IMR-90 (cell line): ENCODE data around the gene MECR. TPM values are rescaled to one million over a fixed set of nuclear protein-coding genes. Genes with fewer than 3 reads are reported as not detected.

Experiments
- ATAC-seq: fragments of 200-7000 bp; cut with Tn5 transposase; 2 replicates; pipeline ENCODE4 v1.9.1; 2020; ENCODE audit warnings: low read depth, mild to moderate bottlenecking, moderate library complexity
- BruUV-seq: library from RNA; stranded (reverse); fragments of 400-500 nt; replicated peaks from 2 replicates; lab custom pipeline; 2021; lab: Mats Ljungman, UMichigan
- CTCF ChIA-PET: fragments of 300-600 bp; formaldehyde crosslinking; extraction: SDS; loops from one replicate; lab custom pipeline; 2021; ENCODE audit warnings: antibody characterized with exemption; lab: Yijun Ruan, JAX
- POLR2A ChIA-PET: fragments of 300-600 bp; sonication (Branson Sonifier 250); formaldehyde crosslinking; loops from one replicate; lab custom pipeline; 2022; ENCODE audit warnings: antibody characterized with exemption; ENCODE audit not compliant: unreplicated experiment; lab: Charles Lee
- DNase-seq: peaks from one replicate; pipeline ENCODE4 v3.0.0; 2013
- H2AFZ ChIP-seq: replicated peaks from 2 replicates; pipeline ENCODE3; 2013; ENCODE audit warnings: low read length, mild to moderate bottlenecking; ENCODE audit not compliant: poor library complexity
- H2AK5ac ChIP-seq: 2 replicates; pipeline ENCODE4 v1.6.1; 2013; ENCODE audit warnings: low read depth, low read length, inconsistent platforms
- H2AK9ac ChIP-seq: replicated peaks from 2 replicates; pipeline ENCODE3; 2013; ENCODE audit warnings: mild to moderate bottlenecking, low read depth, low read length, moderate library complexity; ENCODE audit not compliant: poor library complexity
- H2BK120ac ChIP-seq: 2 replicates; pipeline ENCODE4 v1.6.1; 2013; ENCODE audit warnings: low read depth, low read length, inconsistent platforms
- H2BK15ac ChIP-seq: 3 replicates; pipeline ENCODE4 v1.6.1; 2013; ENCODE audit warnings: low read depth, low read length, inconsistent platforms
- H2BK20ac ChIP-seq: 2 replicates; pipeline ENCODE4 v1.6.1; 2013; ENCODE audit warnings: low read depth, mild to moderate bottlenecking, inconsistent platforms, low read length, moderate library complexity
- H2BK5ac ChIP-seq: 2 replicates; pipeline ENCODE4 v1.6.1; 2013; ENCODE audit warnings: mild to moderate bottlenecking, low read depth, low read length, inconsistent platforms; ENCODE audit not compliant: poor library complexity, severe bottlenecking
- H3K14ac ChIP-seq: replicated peaks from 2 replicates; pipeline ENCODE4 v1.6.1; 2013; ENCODE audit warnings: low read depth, low read length, inconsistent platforms
- H3K18ac ChIP-seq: 2 replicates; pipeline ENCODE4 v1.6.1; 2013; ENCODE audit warnings: low read depth, low read length, control low read depth
- H3K23ac ChIP-seq: 2 replicates; pipeline ENCODE4 v1.6.1; 2013; ENCODE audit warnings: low read depth, low read length, inconsistent platforms
- H3K27ac ChIP-seq: 2 replicates; pipeline ENCODE4 v1.5.1; 2013; ENCODE audit warnings: mild to moderate bottlenecking, control low read depth, low read length; ENCODE audit not compliant: insufficient read depth
- H3K27me3 ChIP-seq: 2 replicates; pipeline ENCODE4 v1.6.1; 2013; ENCODE audit warnings: low read length; ENCODE audit not compliant: control insufficient read depth, insufficient read depth
- H3K36me3 ChIP-seq: 2 replicates; pipeline ENCODE4 v1.6.1; 2013; ENCODE audit warnings: low read length, mixed read lengths; ENCODE audit not compliant: control insufficient read depth, insufficient read depth
- H3K4ac ChIP-seq: 2 replicates; pipeline ENCODE4 v1.6.1; 2013; ENCODE audit warnings: low read depth, low read length, inconsistent platforms
- H3K4me1 ChIP-seq: 2 replicates; pipeline ENCODE4 v1.6.1; 2013; ENCODE audit warnings: low read length, mixed read lengths; ENCODE audit not compliant: control insufficient read depth, insufficient read depth
- H3K4me2 ChIP-seq: 2 replicates; pipeline ENCODE4 v1.6.1; 2013; ENCODE audit warnings: low read depth, mild to moderate bottlenecking, control low read depth, low read length, moderate library complexity
- H3K4me3 ChIP-seq: 2 replicates; pipeline ENCODE4 v1.5.1; 2013; ENCODE audit warnings: low read depth, mild to moderate bottlenecking, control low read depth, low read length, moderate library complexity; ENCODE audit not compliant: insufficient read depth
- H3K56ac ChIP-seq: 2 replicates; pipeline ENCODE4 v1.6.1; 2013; ENCODE audit warnings: low read length, inconsistent platforms; ENCODE audit not compliant: insufficient read depth; ENCODE audit errors: extremely low read depth
- H3K79me1 ChIP-seq, 2 experiments: 2 replicates each; pipeline ENCODE4 v1.6.1; 2013; ENCODE audit warnings: low read length in 2 of 2, inconsistent platforms in 1 of 2, low read depth in 1 of 2
- H3K9ac ChIP-seq: 2 replicates; pipeline ENCODE4 v1.6.1; 2013; ENCODE audit warnings: low read depth, low read length, control low read depth
- H3K9me1 ChIP-seq: 2 replicates; pipeline ENCODE4 v1.6.1; 2013; ENCODE audit warnings: low read length, inconsistent platforms; ENCODE audit not compliant: insufficient read depth
- H3K9me3 ChIP-seq: 2 replicates; pipeline ENCODE4 v1.6.1; 2013; ENCODE audit warnings: low read length; ENCODE audit not compliant: control insufficient read depth, insufficient read depth
- H4K20me1 ChIP-seq: 2 replicates; pipeline ENCODE4 v1.6.1; 2013; ENCODE audit warnings: low read length, inconsistent platforms; ENCODE audit not compliant: insufficient read depth
- H4K5ac ChIP-seq: 2 replicates; pipeline ENCODE4 v1.6.1; 2013; ENCODE audit warnings: mild to moderate bottlenecking, low read depth, low read length, control low read depth
- H4K8ac ChIP-seq, 2 experiments: 2 replicates each; pipeline ENCODE4 v1.6.1; 2013; ENCODE audit warnings: low read depth in 2 of 2, low read length in 2 of 2, control low read depth in 1 of 2, inconsistent platforms in 1 of 2
- H4K91ac ChIP-seq: 2 replicates; pipeline ENCODE4 v1.6.1; 2013; ENCODE audit warnings: low read depth, low read length, inconsistent platforms; ENCODE audit not compliant: insufficient read depth
- BHLHE40 ChIP-seq: fragments of 150-350 bp; IDR thresholded peaks from 2 replicates; pipeline ENCODE4 v1.6.1; 2016; ENCODE audit warnings: mild to moderate bottlenecking, low read depth, low read length
- CEBPB ChIP-seq: IDR thresholded peaks from 2 replicates; pipeline ENCODE4 v1.6.1; 2012; ENCODE audit warnings: low read depth, low read length, improper control_type of control experiment
- CHD1 ChIP-seq: IDR thresholded peaks from 2 replicates; pipeline ENCODE4 v1.6.1; 2012; ENCODE audit warnings: low read depth, low read length, improper control_type of control experiment
- MXI1 ChIP-seq: IDR thresholded peaks from 2 replicates; pipeline ENCODE4 v1.6.1; 2012; ENCODE audit warnings: low read depth, mild to moderate bottlenecking, low read length, moderate library complexity, borderline replicate concordance
- POLR2A ChIP-seq: IDR thresholded peaks from 2 replicates; pipeline ENCODE4 v1.6.1; 2012; ENCODE audit warnings: mild to moderate bottlenecking, low read depth, low read length
- SMC3 ChIP-seq: fragments of 150-350 bp; IDR thresholded peaks from 2 replicates; pipeline ENCODE4 v1.6.1; 2016; ENCODE audit warnings: low read depth, mild to moderate bottlenecking, antibody characterized with exemption, low read length, moderate library complexity
- WGBS, 2 experiments: methylation state at CpG; one replicate each; pipeline versions ENCODE4 v1.1.5 to v1.1.7; 2013; ENCODE audit warnings: missing lambda C conversion rate in 2 of 2; ENCODE audit not compliant: insufficient read length in 1 of 2; ENCODE audit errors: extremely low coverage in 2 of 2; 5-methylcytosine and 5-hydroxymethylcytosine counted together
- dilution Hi-C: fragments of 300-500 bp; cut with HindIII; formaldehyde crosslinking; loops from one replicate; pipeline ENCODE4 v1.14.3; 2018; ENCODE audit warnings: low sequenced_read_pairs; ENCODE audit not compliant: unreplicated experiment
- in situ Hi-C: fragments of 300-500 bp; cut with MboI; formaldehyde crosslinking; loops from 3 replicates; pipeline ENCODE4 v1.14.3; 2019; ENCODE audit warnings: low sequenced_read_pairs, inconsistent platforms, mixed read lengths
- intact Hi-C: fragments of 100-400 bp; cut with micrococcal nuclease; formaldehyde crosslinking; loops from 2 replicates; pipeline ENCODE4 v1.10.0; 2022
- polyA plus RNA-seq, 3 experiments: library from polyadenylated mRNA; depleted of rRNA; stranded (reverse); fragments of >200 nt; gene quantifications; 2 replicates each; pipeline ENCODE4 v1.2.3, GENCODE V29; 2012; ENCODE audit warnings: low replicate concordance in 1 of 3
- total RNA-seq: library from RNA; depleted of rRNA; stranded (reverse); fragments of >200 nt; gene quantifications from 2 replicates; pipeline ENCODE4 v1.2.3, GENCODE V29; 2012
- TF ChIP-seq, protein P1 (sequence below): fragments of 150-350 bp; IDR thresholded peaks from 2 replicates; pipeline ENCODE4 v1.6.1; 2017; ENCODE audit warnings: mild to moderate bottlenecking, antibody characterized with exemption, low read length, low read depth

The MECR gene
- total and polyA plus RNA-seq, 2 of the 4 experiments (the other 2 are of a cell fraction) = 20.3 to 24.8 TPM

DNA sequence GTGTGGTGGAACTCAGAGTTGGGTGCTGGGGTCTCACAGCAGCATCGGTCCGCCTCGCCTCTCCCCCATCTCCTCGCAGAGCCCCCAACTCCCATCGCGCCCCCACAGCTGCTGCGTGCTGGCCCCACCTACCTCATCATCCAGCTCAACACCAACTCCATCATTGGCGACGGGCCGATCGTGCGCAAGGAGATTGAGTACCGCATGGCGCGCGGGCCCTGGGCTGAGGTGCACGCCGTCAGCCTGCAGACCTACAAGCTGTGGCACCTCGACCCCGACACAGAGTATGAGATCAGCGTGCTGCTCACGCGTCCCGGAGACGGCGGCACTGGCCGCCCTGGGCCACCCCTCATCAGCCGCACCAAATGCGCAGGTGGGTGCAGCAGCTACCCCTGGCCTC is 29.8 kb upstream of the MECR start:
- Histone ChIP-seq H2AK5ac (peak overlapping the region; percentile 35; the same call in 1 of the 2 replicates), H2BK5ac (no peak overlapping the region), H2BK20ac (no peak overlapping the region), H3K9me3 (no peaks in the 10 kb centered on the region), H2AK9ac (peak overlapping the region; percentile 75), H3K4me2 (peak overlapping the region; percentile 3; the same call in 1 of the 2 replicates), H3K14ac (no peak overlapping the region), H3K23ac (no peak overlapping the region), H3K36me3 (no peaks in the 10 kb centered on the region), H3K4me1 (peaks cover 8% of the 10 kb centered on the region; the same call in 1 of the 2 replicates), H3K9me1 (0 out of 2 replicates have a peak, but pooled peaks cover 8% of the 10 kb centered on the region), H3K27ac (no peak overlapping the region), H3K4ac (no peak overlapping the region; the same call in 1 of the 2 replicates), H3K18ac (no peak overlapping the region), H2AFZ (peak overlapping the region; percentile 78), H4K8ac (no peak overlapping the region), H2BK15ac (no peak overlapping the region), H4K20me1 (no peaks in the 10 kb centered on the region; the same call in none of the 2 replicates), H4K5ac (no peak overlapping the region), H3K79me1 (no peaks in the 10 kb centered on the region; a peak in 1 of 4 replicates), H3K9ac (no peak overlapping the region), H2BK120ac (no peak overlapping the region), H3K56ac (no peak overlapping the region), H3K4me3 (no peak overlapping the region; the same call in 1 of the 2 replicates), H4K91ac (no peak overlapping the region), H3K27me3 (no peaks in the 10 kb centered on the region)
- ATAC-seq (no peak), DNase-seq (no peak)
- ChIA-PET POLR2A (interaction anchor here (1.3 kb wide), 1 partner anchor 20 kb away, joined by 3 read pairs; no protein-coding TSS in a partner anchor), CTCF (interaction anchor here (0.8 kb wide), 1 partner anchor 443 kb away, joined by 3 read pairs; no protein-coding TSS in a partner anchor)
- dilution Hi-C loops = no loop called here
- TF ChIP-seq POLR2A = no peak
- TF ChIP-seq MXI1 = no peak
- no peak for TF ChIP-seq SMC3
- no peak for TF ChIP-seq BHLHE40
- TF ChIP-seq CEBPB = no peak
- TF ChIP-seq, protein P1, sequence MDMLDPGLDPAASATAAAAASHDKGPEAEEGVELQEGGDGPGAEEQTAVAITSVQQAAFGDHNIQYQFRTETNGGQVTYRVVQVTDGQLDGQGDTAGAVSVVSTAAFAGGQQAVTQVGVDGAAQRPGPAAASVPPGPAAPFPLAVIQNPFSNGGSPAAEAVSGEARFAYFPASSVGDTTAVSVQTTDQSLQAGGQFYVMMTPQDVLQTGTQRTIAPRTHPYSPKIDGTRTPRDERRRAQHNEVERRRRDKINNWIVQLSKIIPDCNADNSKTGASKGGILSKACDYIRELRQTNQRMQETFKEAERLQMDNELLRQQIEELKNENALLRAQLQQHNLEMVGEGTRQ = no peak
- TF ChIP-seq CHD1 = no peak
- WGBS, 2 experiments = 56% methylated on average over 17 of the region's 29 CpGs; no CpG with 5 or more reads in 1 of the 2 experiments
- intact Hi-C loops = no loop called here
- BruUV-seq = no TSS peak
- in situ Hi-C loops = no loop called here
